Liver (tissue), 5 donors: ENCODE results near the gene RPGRIP1L. TPM values are rescaled to one million over a fixed set of nuclear protein-coding genes. Genes with fewer than 3 reads are reported as not detected.

Source experiments
- ATF3 ChIP-seq: IDR thresholded peaks from 2 replicates; pipeline ENCODE4 v1.6.1; 2016; ENCODE audit warnings: antibody characterized with exemption
- CTCF ChIP-seq: fragments of 150-350 bp; IDR thresholded peaks from 2 replicates; pipeline ENCODE4 v1.5.1; 2017; ENCODE audit warnings: improper control_type of control experiment, low read depth, low read length; ENCODE audit not compliant: missing input control
- JUND ChIP-seq, 2 donors: IDR thresholded peaks; 2 replicates each; pipeline ENCODE4 v1.6.1; 2016; ENCODE audit warnings: antibody characterized with exemption in 2 of 2
- polyA plus RNA-seq, 2 donors: library from polyadenylated mRNA; stranded (reverse) in 1 of 2; unstranded in 1 of 2; fragments of 200-250 nt in 1 of 2; fragments of >200 nt in 1 of 2; fragmentation: Nextera tagmentation in 1 of 2; extraction: Ambion mirVana in 1 of 2; gene quantifications; one replicate each; pipeline versions ENCODE4 v1.2.1 to v1.2.3, GENCODE V29; 2013 to 2015
- total RNA-seq, 2 donors: library from RNA; depleted of rRNA; stranded (reverse); fragments of >200 nt; gene quantifications; one replicate each; pipeline ENCODE4 v1.2.3, GENCODE V29; 2014
- donor health status: healthy.
- donor health status: healthy.
- donor health status: healthy.

RPGRIP1L gene
- total and polyA plus RNA-seq, 4 donors, result 0.46 to 1.4 (median 0.89) TPM

GRCh38 chr16:53549970-53550690 lies 153.5 kb downstream of the RPGRIP1L start (continued):
- TF ChIP-seq ATF3 (no peak), JUND (IDR thresholded peaks at IDR 0.05) (no peak), CTCF (peak; percentile 82)

Other genes with a start within 250 kb of the RPGRIP1L start
- 10 to 100 TPM in 1 of 2 donors, 1 to 10 TPM in 1; 7.5 to 47.1 TPM for gene AKTIP, start 200.7 kb downstream of the RPGRIP1L start, total RNA-seq
- 10 to 100 TPM; 20.1 to 20.7 TPM for gene AKTIP, start 200.7 kb downstream of the RPGRIP1L start, polyA plus RNA-seq
- 10 to 100 TPM; 29.3 to 54.2 TPM for gene FTO, start 297 bp upstream of the RPGRIP1L start, total RNA-seq
- gene FTO, start 297 bp upstream of the RPGRIP1L start, polyA plus RNA-seq, result 10 to 100 TPM; 12.0 to 20.0 TPM